Upper lobe of left lung (tissue), 6 donors: Measurements from ENCODE around the gene ANXA6. TPM values are rescaled to one million over a fixed set of nuclear protein-coding genes. Genes with fewer than 3 reads are reported as not detected.

Experiments
- ATAC-seq, 2 donors: fragments of 200-7000 bp; cut with Tn5 transposase; one replicate each; pipeline ENCODE4 v1.9.1; 2022; ENCODE audit warnings: mild to moderate bottlenecking in 2 of 2, moderate library complexity in 2 of 2; ENCODE audit not compliant: low FRiP score in 2 of 2
- DNase-seq, 2 donors: peaks; one replicate each; pipeline ENCODE4 v3.0.0-alpha.2; 2019 to 2020
- H3K27ac ChIP-seq, 4 donors: fragments of 200-600 bp; sonication (generic); one replicate each; pipeline ENCODE4 v1.5.1; 2016 to 2019
- H3K27me3 ChIP-seq, 4 donors: fragments of 200-600 bp; sonication (generic); one replicate each; pipeline ENCODE4 v1.5.1; 2017 to 2019
- H3K36me3 ChIP-seq, 4 donors: fragments of 200-600 bp; sonication (generic); one replicate each; pipeline ENCODE4 v1.5.1; 2016 to 2019
- H3K4me1 ChIP-seq, 4 donors: fragments of 200-600 bp; sonication (generic); one replicate each; pipeline ENCODE4 v1.5.1; 2018 to 2019
- H3K4me3 ChIP-seq, 4 donors: fragments of 200-600 bp; sonication (generic); one replicate each; pipeline ENCODE4 v1.5.1; 2017 to 2019; ENCODE audit warnings: mild to moderate bottlenecking in 2 of 4, moderate library complexity in 1 of 4
- H3K9me3 ChIP-seq, 4 donors: fragments of 200-600 bp; sonication (generic); one replicate each; pipeline ENCODE4 v1.5.1; 2018 to 2019
- CTCF ChIP-seq, 6 experiments: fragments of 450-650 bp in 4 of 6; fragments of 200-600 bp in 2 of 6; sonication (generic) in 2 of 6; IDR thresholded peaks; one replicate each; pipeline ENCODE4 v1.5.1; 2016 to 2019; ENCODE audit warnings: antibody characterized with exemption in 6 of 6
- EP300 ChIP-seq, 4 donors: sonication (generic); formaldehyde crosslinking; IDR thresholded peaks; one replicate each; pipeline ENCODE4 v1.5.1; 2017; ENCODE audit warnings: antibody characterized with exemption in 4 of 4, control low read depth in 2 of 4
- POLR2A ChIP-seq, 4 donors: fragments of 450-650 bp; IDR thresholded peaks; one replicate each; pipeline ENCODE4 v1.5.1; 2016 to 2017; ENCODE audit warnings: antibody characterized with exemption in 4 of 4, mild to moderate bottlenecking in 2 of 4
- POLR2AphosphoS5 ChIP-seq, 2 donors: sonication (generic); formaldehyde crosslinking; IDR thresholded peaks; one replicate each; pipeline ENCODE4 v1.5.1; 2017; ENCODE audit warnings: antibody characterized with exemption in 2 of 2
- WGBS, 2 donors: methylation state at CpG; one replicate each; pipeline ENCODE4 v1.1.5; 2017 to 2018; 5-methylcytosine and 5-hydroxymethylcytosine counted together
- total RNA-seq, 6 donors: library from RNA; depleted of rRNA in 4 of 6; stranded (reverse); fragments of >200 nt in 4 of 6; gene quantifications; one replicate each; pipeline versions ENCODE4 v1.1.0 to v1.2.1, GENCODE V29; 2016 to 2021
- donor health status: DM: no; HTN: no; CAD: no; lungs with moderate emphysema.
- donor health status: DM: no; HTN: yes; CAD: no; lungs with severe emphysema.

The ANXA6 gene
- total RNA-seq, 6 donors from 2014 or later: 68.5 to 176 (median 84.5) TPM

- WGBS, 2 donors: 54 to 55% methylated on average over 5 to 8 of the region's 8 CpGs
- DNase-seq (no peak), ATAC-seq (no peak)
- Histone ChIP-seq H3K27me3 (no peaks in the 10 kb centered on the region), H3K4me1 (peaks cover 28 to 39% (median 37%) of the 10 kb centered on the region in 4 donors), H3K27ac (peak overlapping the region; percentile 20 to 68 (median 44)), H3K36me3 (peaks cover 0 to 65% (median 17%) of the 10 kb centered on the region in 4 donors), H3K9me3 (no peaks in the 10 kb centered on the region), H3K4me3 (no peak overlapping the region)
- TF ChIP-seq EP300 (IDR thresholded peaks at IDR 0.05) (no peak), POLR2A (IDR thresholded peaks at IDR 0.05) (no peak), POLR2AphosphoS5 (IDR thresholded peaks at IDR 0.05) (peak in 1 of 2 donors; percentile 8)
These were observed 49.0 kb downstream of the ANXA6 start for GRCh38 chr5:151108566-151108965.

GRCh38 chr5:151107738-151108520 lies 49.6 kb downstream of the ANXA6 start:
- Histone ChIP-seq H3K27ac (peak overlapping the region; percentile 20 to 68 (median 44)), H3K27me3 (no peaks in the 10 kb centered on the region), H3K9me3 (no peaks in the 10 kb centered on the region), H3K4me1 (peaks cover 28 to 39% (median 37%) of the 10 kb centered on the region in 4 donors), H3K36me3 (peaks cover 0 to 71% (median 17%) of the 10 kb centered on the region in 4 donors), H3K4me3 (no peak overlapping the region)
- peak in 1 of 2 donors; percentile 68 for ATAC-seq
- peak in 1 of 2 donors; percentile 54 for DNase-seq
- WGBS, 2 donors: 67 to 77% methylated on average over 11 of the region's 11 CpGs
- TF ChIP-seq EP300 (IDR thresholded peaks at IDR 0.05) (no peak), CTCF (IDR thresholded peaks at IDR 0.05) (peak in 1 of 6 experiments; percentile 27)

GRCh38 chr5:151107084-151107483 lies 50.5 kb downstream of the ANXA6 start:
- H3K27me3 ChIP-seq: no peaks in the 10 kb centered on the region
- DNase-seq: no peak
- H3K9me3 ChIP-seq: no peaks in the 10 kb centered on the region
- H3K27ac ChIP-seq: peak overlapping the region in 1 of 4 donors; percentile 28
- peaks cover 0 to 69% (median 17%) of the 10 kb centered on the region in 4 donors for H3K36me3 ChIP-seq
- H3K4me3 ChIP-seq: no peak overlapping the region
- 81 to 82% methylated on average over 7 of the region's 7 CpGs for WGBS, 2 donors
- H3K4me1 ChIP-seq: peaks cover 28 to 39% (median 37%) of the 10 kb centered on the region in 4 donors
- ATAC-seq: no peak
- no peak for TF ChIP-seq POLR2AphosphoS5 (IDR thresholded peaks at IDR 0.05)

- no peaks in the 10 kb centered on the region for H3K27me3 ChIP-seq
- no peak overlapping the region for H3K4me3 ChIP-seq
- TF ChIP-seq EP300 (IDR thresholded peaks at IDR 0.05) (no peak), POLR2A (IDR thresholded peaks at IDR 0.05) (no peak), POLR2AphosphoS5 (IDR thresholded peaks at IDR 0.05) (no peak), CTCF (IDR thresholded peaks at IDR 0.05) (no peak)
- no peaks in the 10 kb centered on the region for H3K9me3 ChIP-seq
- H3K36me3 ChIP-seq: peaks cover 0 to 70% (median 17%) of the 10 kb centered on the region in 4 donors
- H3K27ac ChIP-seq: peak overlapping the region in 1 of 4 donors; percentile 28
- 85 to 93% methylated on average over 2 of the region's 2 CpGs for WGBS, 2 donors
- DNase-seq (no peak), ATAC-seq (no peak)
- peaks cover 30 to 42% (median 42%) of the 10 kb centered on the region in 4 donors for H3K4me1 ChIP-seq
These were observed 51.1 kb downstream of the ANXA6 start for GRCh38 chr5:151106509-151106908.

- ATAC-seq (no peak), DNase-seq (no peak)
- H3K27ac ChIP-seq: no peak overlapping the region
- H3K27me3 ChIP-seq: no peaks in the 10 kb centered on the region
- peaks cover 35 to 47% (median 46%) of the 10 kb centered on the region in 4 donors for H3K4me1 ChIP-seq
- no peak overlapping the region for H3K4me3 ChIP-seq
- TF ChIP-seq CTCF (IDR thresholded peaks at IDR 0.05) (no peak), POLR2AphosphoS5 (IDR thresholded peaks at IDR 0.05) (no peak), EP300 (IDR thresholded peaks at IDR 0.05) (no peak), POLR2A (IDR thresholded peaks at IDR 0.05) (no peak)
- 82 to 90% methylated on average over 5 of the region's 5 CpGs for WGBS, 2 donors
- H3K36me3 ChIP-seq: peaks cover 0 to 70% (median 19%) of the 10 kb centered on the region in 4 donors
- H3K9me3 ChIP-seq: no peaks in the 10 kb centered on the region
These were observed 51.5 kb downstream of the ANXA6 start for GRCh38 chr5:151106043-151106442.
